Epithelial cell of proximal tubule (primary cell): ENCODE measurements around the gene DACH1. TPM values are rescaled to one million over a fixed set of nuclear protein-coding genes. Genes with fewer than 3 reads are reported as not detected.

Experiments used
- DNase-seq: peaks from one replicate; pipeline ENCODE4 v3.0.0-alpha.2; 2011; ENCODE audit warnings: low read depth
- H3K4me3 ChIP-seq: 2 replicates; pipeline ENCODE4 v1.5.1; 2011; ENCODE audit warnings: low read depth, mild to moderate bottlenecking, low read length
- total RNA-seq: library from RNA; depleted of rRNA; stranded (reverse); fragments of >200 nt; gene quantifications from 2 replicates; pipeline ENCODE4 v1.2.3, GENCODE V29; 2015
- TF ChIP-seq, protein P1 (sequence below): conservative IDR thresholded peaks from 2 replicates; pipeline ENCODE4 v1.5.1; 2012; ENCODE audit warnings: low read depth, mild to moderate bottlenecking, low read length

Gene DACH1
- total RNA-seq, 1 donor from 2014 or later = 0.86 TPM

GRCh38 chr13:71396149-71396548 is 470.9 kb downstream of the DACH1 start:
- no peak for DNase-seq
- TF ChIP-seq, protein P1, sequence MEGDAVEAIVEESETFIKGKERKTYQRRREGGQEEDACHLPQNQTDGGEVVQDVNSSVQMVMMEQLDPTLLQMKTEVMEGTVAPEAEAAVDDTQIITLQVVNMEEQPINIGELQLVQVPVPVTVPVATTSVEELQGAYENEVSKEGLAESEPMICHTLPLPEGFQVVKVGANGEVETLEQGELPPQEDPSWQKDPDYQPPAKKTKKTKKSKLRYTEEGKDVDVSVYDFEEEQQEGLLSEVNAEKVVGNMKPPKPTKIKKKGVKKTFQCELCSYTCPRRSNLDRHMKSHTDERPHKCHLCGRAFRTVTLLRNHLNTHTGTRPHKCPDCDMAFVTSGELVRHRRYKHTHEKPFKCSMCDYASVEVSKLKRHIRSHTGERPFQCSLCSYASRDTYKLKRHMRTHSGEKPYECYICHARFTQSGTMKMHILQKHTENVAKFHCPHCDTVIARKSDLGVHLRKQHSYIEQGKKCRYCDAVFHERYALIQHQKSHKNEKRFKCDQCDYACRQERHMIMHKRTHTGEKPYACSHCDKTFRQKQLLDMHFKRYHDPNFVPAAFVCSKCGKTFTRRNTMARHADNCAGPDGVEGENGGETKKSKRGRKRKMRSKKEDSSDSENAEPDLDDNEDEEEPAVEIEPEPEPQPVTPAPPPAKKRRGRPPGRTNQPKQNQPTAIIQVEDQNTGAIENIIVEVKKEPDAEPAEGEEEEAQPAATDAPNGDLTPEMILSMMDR = no peak
- H3K4me3 ChIP-seq = no peak overlapping the region

DNA sequence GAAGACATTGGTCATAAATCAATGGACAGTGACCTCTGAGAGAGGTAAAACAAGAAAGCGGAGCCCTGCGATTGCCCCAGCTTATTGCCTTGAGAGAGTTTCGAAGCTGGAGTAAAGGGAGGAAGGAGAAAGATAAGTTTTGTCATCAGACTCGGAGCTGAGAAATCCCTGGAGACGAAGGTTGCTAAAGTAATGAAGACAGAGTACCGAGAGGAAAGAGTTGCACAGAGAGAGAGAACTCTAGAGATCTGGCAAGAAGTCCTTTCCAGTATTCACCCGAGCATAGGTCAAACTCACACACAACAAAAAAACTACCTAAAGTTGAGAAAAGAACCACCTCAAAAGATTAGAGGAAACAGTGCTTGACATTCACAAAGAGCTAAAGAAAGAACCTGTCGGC is 472.0 kb downstream of the DACH1 start:
- DNase-seq = no peak
- H3K4me3 ChIP-seq = no peak overlapping the region
- TF ChIP-seq, protein P1 = no peak

GRCh38 chr13:71394176-71394575 is 472.8 kb downstream of the DACH1 start:
- no peak for DNase-seq
- TF ChIP-seq, protein P1 = no peak
- H3K4me3 ChIP-seq = no peak overlapping the region
